ENCODE results near the gene CFAP299. TPM values are rescaled to one million over a fixed set of nuclear protein-coding genes. Genes with fewer than 3 reads are reported as not detected.

CFAP299 gene
- polyA plus RNA-seq, 1 experiment: 3.3 TPM

- ChIA-PET CTCF (no interaction called here), POLR2A (no interaction called here)
- no peaks in the 10 kb centered on the region for H3K27me3 ChIP-seq (ENCODE audit: control insufficient read depth, insufficient read depth, low read length)
- TF ChIP-seq CTCF (IDR thresholded peaks at IDR 0.05; ENCODE audit: insufficient read depth, low read depth, low read length): no peak
- H3K4me3 ChIP-seq (ENCODE audit: low read depth, low read length): no peak overlapping the region
- no peak for DNase-seq (ENCODE audit: low read depth)
- no peaks in the 10 kb centered on the region for H3K36me3 ChIP-seq (ENCODE audit: control insufficient read depth, insufficient read depth, low read length)
These were observed 171.5 kb downstream of the CFAP299 start for GRCh38 chr4:80507077-80507476.

- no peak overlapping the region for H3K4me3 ChIP-seq (ENCODE audit: low read depth, low read length)
- no peak for TF ChIP-seq CTCF (IDR thresholded peaks at IDR 0.05; ENCODE audit: insufficient read depth, low read depth, low read length)
- H3K27me3 ChIP-seq (ENCODE audit: control insufficient read depth, insufficient read depth, low read length): no peaks in the 10 kb centered on the region
- POLR2A ChIA-PET: no interaction called here
- no peak for DNase-seq (ENCODE audit: low read depth)
- CTCF ChIA-PET: no interaction called here
- no peaks in the 10 kb centered on the region for H3K36me3 ChIP-seq (ENCODE audit: control insufficient read depth, insufficient read depth, low read length)
These were observed 172.0 kb downstream of the CFAP299 start for GRCh38 chr4:80507507-80507906.

GRCh38 chr4:80515496-80515895 lies 180.0 kb downstream of the CFAP299 start:
- no peak for TF ChIP-seq CTCF (IDR thresholded peaks at IDR 0.05; ENCODE audit: insufficient read depth, low read depth, low read length)
- Histone ChIP-seq H3K36me3 (ENCODE audit: control insufficient read depth, insufficient read depth, low read length) (no peaks in the 10 kb centered on the region), H3K27me3 (ENCODE audit: control insufficient read depth, insufficient read depth, low read length) (no peaks in the 10 kb centered on the region), H3K4me3 (ENCODE audit: low read depth, low read length) (no peak overlapping the region)
- ChIA-PET POLR2A (no interaction called here), CTCF (no interaction called here)
- DNase-seq (ENCODE audit: low read depth): no peak

- no peaks in the 10 kb centered on the region for H3K36me3 ChIP-seq (ENCODE audit: control insufficient read depth, insufficient read depth, low read length)
- no peak for TF ChIP-seq CTCF (IDR thresholded peaks at IDR 0.05; ENCODE audit: insufficient read depth, low read depth, low read length)
- POLR2A ChIA-PET: no interaction called here
These were observed 185.9 kb downstream of the CFAP299 start for GRCh38 chr4:80521438-80521837.

GRCh38 chr4:80526697-80527096 lies 191.2 kb downstream of the CFAP299 start:
- no peak for TF ChIP-seq CTCF (IDR thresholded peaks at IDR 0.05; ENCODE audit: insufficient read depth, low read depth, low read length)
- ChIA-PET CTCF (no interaction called here), POLR2A (no interaction called here)
- Histone ChIP-seq H3K36me3 (ENCODE audit: control insufficient read depth, insufficient read depth, low read length) (no peaks in the 10 kb centered on the region), H3K27me3 (ENCODE audit: control insufficient read depth, insufficient read depth, low read length) (no peaks in the 10 kb centered on the region), H3K4me3 (ENCODE audit: low read depth, low read length) (no peak overlapping the region)
- DNase-seq (ENCODE audit: low read depth): no peak

More at GRCh38 chr4:80521438-80521837, 185.9 kb downstream of the CFAP299 start:
- DNase-seq (ENCODE audit: low read depth): no peak
- CTCF ChIA-PET: no interaction called here
- Histone ChIP-seq H3K27me3 (ENCODE audit: control insufficient read depth, insufficient read depth, low read length) (no peaks in the 10 kb centered on the region), H3K4me3 (ENCODE audit: low read depth, low read length) (no peak overlapping the region)

Measured in BJ (cell line).